HG03354 (cell line): ENCODE results near the gene AZIN2.

Experiments used
- ATAC-seq: cut with Tn5 transposase; IDR thresholded peaks from one replicate; pipeline ENCODE4 v1.9.1; 2021; ENCODE audit warnings: mild to moderate bottlenecking; ENCODE audit not compliant: unreplicated experiment, poor library complexity, severe bottlenecking

Gene AZIN2

DNA sequence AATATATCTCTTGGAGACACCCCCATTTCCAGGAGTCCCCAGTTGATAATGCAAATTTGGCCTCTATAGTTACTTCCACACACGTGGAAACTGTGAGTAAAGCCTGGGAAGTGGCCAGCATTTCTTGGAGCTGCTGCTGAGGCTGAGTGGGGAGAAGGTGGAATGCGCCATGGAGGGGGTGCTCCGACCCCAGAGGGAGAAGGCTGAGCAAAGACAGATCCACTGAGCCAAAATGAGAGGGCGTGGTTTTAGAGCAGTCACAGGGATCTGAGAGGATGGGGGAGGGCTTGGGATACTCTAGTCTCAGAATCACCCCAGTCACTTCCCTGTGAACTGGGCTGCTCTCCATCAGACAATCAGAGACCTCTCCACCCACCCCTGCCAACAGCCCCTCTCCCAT, 62.2 kb downstream of the AZIN2 start:
- no peak for ATAC-seq

DNA sequence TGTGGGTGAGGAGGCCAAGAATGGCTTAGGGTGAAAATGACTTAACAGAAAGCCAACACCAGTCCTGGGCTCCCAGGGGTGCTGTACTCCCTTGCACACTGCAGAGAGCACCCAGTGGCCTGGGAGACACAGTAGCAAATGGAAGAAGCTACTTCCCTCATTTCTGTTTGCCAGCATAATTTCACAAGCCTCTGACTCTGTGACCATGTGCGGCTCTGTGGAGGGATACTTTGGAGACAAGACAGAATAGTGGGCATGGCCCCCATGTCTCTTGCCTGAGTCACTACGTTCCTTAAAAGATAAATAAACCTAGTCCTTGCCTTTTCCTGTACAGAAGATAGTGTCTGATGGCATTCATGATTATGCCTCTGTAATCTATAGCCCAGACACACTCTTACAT, 62.7 kb downstream of the AZIN2 start:
- no peak for ATAC-seq

DNA sequence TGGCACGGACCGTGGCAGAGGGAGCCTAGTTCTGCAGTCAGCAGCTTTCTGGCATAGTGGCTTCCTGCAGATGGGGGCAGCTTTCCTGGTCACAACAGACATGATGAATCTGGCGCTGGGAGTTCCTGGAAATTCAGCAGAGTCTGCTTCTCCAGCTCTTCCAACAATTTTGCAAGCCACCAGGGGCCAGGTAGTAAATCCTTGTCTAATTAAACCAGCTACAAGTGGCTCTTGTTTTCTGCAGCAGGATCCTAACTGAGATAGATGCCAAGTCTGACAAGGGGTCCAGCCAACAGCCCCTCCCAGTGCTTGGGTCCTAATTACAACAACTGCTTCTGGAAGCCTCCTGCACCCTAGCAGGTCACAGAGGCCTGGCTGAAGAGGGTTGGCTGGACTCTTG, 65.0 kb downstream of the AZIN2 start:
- no peak for ATAC-seq

DNA sequence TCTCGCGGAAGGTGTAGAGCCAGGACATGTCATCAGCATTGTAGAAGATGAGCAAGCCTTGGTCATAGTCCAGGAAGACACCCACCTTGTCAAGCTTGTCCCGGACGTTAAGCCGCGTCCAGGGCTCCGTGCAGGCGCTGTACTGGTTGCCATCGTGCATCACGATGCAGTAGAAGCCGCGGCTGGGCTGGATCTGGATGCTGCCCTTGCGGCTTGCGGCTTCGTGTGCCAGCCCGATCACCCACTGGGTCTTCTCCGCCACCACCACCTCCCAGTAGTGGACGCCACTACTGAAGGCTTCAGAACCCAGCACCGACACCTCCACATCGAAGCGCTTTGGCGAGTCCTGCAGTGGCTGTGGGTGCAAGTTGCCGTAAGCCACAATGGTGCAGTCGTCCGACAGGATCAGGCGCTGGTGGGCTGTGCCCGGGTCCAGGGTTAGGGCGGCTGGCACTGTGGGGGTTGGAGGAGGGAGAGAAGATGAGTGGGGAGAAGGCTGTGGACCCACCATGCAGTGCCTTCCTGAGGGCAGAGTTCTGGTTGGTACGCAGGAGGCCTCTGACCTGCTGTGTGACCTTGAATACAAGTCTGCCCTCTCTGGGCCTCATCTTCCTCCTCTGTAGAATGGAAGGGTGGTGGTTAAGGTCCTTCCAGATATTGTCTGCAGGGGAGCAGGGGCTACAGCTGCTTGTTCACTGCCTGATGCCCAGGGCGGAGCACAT, 66.5 kb downstream of the AZIN2 start:
- no peak for ATAC-seq

DNA sequence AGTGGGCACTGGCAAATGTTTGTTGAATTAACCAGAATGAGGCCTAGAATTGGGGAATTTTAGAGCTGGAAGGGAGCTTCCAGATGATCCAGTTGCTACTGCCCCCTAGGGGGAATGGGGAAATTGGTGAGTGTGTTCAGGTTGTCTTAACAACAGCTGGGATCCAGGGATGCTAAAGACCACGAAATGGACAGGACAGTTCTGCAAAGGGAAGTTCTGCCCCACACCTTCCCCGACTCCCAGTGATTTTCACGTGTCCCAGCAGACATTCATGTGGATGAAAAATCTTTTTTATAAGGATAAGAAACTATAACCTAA, 67.0 kb downstream of the AZIN2 start:
- no peak for ATAC-seq

DNA sequence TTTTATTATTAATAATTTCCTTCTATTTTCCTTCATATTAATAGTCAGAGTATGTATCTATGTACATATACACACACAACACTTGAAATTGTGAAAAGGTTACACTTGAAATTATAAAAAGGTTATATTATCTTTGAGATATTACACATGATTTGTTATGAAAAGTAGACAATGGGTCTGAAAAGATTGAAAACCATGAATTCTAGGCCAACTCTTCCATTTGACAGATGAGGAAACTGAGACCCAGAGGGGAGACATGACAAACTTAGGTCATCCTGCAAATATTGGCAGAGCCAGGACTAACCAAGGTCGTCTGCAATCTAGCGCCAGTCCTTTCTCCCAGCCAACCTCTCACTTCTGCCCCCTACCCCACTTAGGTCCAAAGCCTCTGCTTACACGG, 67.7 kb downstream of the AZIN2 start:
- no peak for ATAC-seq

DNA sequence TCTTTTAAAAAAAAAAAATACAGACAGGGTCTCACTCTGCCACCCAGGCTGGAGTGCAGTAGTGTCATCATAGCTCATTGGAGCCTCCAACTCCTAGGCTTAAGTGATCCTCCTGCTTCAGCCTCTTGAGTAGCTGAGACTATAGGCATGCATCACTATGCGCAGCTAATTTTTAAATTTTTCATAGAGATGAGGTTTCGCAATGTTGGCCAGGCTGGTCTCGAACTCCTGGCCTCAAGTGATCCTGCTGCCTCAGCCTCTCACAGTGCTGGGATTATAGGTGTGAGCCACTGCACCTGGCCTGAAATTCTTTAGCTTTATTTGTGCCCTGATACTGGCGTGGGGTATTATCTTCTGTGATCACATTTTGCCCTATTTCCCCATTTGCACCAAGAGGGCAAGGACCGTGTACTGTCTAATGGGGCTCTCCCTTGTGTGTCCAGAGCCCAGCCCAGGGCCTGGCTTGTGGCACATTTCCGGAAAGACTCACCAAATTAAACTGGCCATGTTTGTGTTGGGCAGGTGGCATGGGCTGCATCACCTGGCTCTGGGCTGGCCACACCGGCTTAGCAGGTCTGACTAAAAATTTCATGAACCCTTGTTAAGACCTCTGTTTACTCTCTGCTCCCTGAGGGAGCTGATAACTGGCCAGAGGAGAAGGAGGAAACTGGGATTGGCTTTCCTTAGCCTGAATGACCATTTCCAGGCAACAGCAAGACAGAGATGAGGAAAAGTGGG, 68.7 kb downstream of the AZIN2 start:
- no peak for ATAC-seq

DNA sequence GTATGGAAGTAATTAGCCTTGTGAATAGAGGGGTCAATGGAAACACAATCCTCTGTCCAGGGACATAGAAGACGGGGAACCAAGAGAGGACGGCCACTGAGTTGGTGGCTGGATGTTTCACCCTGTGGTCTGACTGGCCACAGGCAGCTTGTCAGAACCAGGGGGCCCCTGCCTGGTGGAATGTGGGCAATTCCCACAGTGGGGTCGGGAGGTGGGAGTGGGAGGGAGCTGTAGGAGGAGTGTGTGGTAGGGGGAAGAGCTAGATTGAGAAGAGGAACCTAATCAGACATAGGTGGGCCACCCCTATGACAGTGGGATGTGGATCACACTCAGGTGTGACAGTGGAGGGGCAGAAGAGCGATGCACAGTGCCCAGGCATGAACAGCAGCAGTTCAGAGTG, 69.6 kb downstream of the AZIN2 start:
- ATAC-seq, result no peak

DNA sequence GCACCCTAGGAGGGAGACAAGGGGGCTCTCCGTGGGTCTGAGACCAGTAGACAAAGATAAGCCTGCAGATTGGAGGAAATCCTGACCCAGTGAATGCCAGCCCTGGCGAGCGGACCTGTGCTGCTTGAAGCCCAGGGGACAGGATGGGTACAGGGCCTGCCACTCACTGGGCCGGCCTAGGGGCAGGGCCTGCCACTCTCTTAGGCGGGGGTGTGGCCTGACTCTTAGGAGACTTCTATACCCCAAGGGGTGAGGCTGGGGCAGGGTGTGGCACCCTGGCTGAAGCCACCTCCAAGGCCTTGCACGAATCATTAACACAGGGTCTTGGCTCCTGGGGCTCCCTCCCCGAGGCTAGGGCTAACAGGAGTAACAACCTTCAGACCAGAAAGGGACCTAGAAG, 70.2 kb downstream of the AZIN2 start:
- ATAC-seq, result no peak

DNA sequence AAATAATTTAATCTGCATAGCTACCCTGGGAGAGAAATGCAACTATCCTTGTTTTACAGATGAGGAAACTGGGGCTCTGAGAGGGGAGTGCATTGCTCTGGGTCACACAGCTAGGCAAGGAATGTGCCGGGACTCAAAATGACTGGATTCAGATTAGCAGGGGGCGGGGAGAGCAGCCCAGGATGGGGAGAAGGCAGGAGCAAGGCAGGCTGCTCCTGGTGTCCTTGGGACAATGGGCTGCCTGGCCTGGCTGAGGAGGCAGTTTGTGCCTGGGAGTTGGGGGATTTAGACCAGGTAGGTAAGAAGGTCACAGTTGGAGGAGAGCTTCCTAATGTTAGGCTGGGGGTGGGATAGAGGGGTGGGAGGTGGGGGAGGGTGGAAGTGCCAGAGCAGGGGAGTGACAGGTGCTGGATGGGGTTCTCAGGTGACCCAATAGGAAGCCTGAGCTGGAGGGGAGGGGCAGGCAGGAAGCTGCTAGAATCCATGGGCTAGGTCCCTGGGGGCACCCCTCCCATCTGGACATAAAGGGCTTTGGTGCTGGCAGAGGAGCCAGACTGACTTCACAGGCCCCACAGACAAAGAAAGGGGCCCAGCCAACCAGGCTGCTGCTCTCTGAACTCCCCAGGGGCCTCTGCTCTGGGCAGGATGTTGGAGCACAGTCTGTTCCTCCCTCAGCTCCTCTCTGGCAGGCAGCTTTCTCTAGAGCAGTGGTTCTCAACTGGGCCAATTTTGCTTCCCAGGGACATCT, 71.9 kb downstream of the AZIN2 start:
- no peak for ATAC-seq

DNA sequence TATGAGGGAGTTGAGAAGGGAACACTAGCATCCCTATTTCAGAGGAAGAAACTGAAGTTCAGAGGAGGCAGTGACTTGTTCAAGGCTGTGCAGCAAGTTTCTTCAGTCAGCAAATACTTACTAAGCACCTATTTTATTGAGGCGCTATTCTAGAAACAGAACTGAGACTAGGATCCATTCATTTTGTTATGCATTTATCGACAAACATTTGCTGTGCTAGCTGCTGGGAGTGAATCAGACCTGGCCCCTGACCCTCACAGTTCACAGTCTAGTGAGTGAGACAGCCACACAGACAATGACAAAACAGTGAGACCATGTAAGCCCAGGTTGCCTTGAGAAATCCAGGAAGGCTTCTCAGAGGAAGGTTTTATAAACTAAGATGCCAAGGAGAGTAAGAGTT, 72.7 kb downstream of the AZIN2 start:
- ATAC-seq, result no peak

DNA sequence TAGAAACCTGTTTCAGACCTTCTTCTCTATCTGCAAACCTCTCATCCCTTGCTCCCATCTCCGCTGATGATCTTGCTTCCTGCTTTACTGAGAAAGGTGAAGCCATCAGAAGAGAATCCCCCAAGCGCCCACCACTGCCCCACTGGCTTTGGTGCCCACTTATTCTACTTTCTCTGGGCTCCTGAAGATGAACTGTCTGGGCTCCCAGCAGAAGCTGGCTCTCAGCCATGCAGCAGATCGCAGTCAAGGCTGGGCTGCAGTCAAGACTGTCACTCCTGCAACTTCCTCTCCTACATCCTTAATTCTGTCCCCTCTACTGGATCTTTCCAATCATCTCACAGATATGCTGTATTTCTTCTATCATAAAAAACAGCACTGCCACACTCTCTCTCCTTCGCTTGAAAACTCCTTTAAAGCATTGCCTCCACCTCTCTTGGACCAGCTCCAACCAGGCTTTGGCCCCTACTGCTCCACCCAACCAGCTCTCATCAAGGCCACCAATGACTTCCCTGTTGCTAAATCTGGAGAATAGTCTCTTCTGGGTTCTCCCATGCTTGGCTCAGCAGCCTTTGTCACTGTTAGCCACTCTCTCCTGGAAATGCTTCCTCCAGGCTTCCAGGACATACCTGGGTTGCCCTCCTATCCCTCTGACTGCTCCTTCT, 75.1 kb downstream of the AZIN2 start:
- no peak for ATAC-seq

DNA sequence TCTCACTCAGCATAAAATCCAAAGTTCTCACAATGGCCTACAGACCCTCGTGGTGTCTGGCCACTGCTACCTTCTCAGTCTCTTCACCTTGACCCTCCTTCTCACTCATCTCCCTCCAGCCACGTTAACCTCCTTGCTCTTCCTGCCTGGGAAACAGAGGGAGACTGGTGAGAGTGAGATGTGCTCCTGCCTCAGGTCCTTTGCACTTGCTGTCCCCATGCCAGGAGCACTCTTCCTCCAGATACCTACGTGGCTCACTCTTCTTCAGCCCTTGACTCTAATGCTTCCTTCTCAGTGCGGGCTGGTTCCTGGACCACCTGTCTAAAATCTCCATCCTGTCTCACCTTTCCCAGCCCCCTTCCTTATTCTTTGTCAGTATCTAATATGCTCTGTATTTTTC, 76.2 kb downstream of the AZIN2 start:
- ATAC-seq, result no peak

DNA sequence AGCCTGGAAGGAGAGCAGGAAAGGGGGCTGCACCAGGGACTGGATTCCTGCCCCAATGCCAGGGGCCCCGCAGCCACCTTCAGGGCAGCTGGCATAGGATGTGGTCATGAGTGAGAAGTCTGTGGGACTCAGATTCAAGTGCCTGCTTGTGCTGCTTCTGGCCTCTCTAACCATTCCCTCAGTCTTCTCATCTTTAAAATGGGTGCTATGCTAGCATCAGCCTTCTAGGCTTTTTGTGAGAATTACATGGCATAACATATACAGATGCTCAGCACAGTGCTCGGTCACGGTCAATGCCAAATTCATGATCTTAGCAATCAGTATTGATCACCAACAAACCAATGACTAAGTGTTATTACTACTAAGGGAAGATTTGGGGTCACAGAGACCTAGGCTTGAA, 77.4 kb downstream of the AZIN2 start:
- no peak for ATAC-seq

DNA sequence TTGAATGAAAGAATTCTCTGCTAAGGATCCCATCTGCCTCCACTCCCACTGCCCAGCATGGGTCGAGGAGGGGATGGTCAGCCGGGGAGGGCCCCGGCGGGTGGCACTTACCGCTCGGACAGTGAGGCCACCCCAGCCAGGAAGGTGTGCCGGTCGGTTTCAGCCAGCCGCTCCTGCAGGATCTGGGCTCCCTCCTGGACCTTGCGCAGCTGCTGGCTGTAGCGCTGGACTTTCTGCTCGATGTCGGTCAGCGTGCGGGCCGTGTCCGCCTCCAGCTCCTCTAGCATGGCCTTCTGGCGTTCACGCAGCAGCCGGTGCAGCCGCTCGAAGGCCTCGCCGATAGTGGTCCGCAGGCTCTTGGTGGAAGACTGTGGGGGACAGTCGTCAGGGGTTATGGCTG, 78.6 kb downstream of the AZIN2 start:
- no peak for ATAC-seq

DNA sequence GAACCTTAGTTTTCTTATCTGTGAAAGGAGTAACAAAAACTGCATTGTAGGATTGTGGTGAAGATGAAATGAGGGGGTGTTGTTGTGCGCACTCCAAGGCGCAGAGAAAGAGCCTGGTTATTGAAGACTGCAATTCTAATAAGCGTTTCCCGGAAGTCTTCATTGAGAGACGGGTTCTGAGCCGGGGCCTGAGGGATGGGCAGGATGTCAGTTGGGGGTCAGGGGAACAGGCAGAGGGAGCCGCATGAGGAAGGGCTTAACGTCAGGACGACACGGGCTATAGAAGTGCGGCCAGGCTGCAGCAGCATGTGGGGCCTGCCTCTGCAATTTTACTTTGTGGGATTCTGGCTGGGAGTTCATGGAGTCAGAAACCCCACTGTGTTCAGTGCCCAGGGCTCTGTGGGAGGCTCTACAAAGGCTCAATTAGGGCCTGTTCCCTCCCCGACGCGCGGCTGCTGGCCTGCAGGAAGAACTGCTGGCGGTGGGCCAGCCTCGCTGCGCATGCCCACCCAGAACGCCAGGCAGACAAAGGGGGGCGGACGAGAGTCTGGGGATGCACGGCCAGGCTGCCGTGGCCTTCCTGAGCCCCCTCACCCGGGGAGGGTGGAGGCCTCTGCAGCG, 80.2 kb downstream of the AZIN2 start:
- ATAC-seq, result no peak

DNA sequence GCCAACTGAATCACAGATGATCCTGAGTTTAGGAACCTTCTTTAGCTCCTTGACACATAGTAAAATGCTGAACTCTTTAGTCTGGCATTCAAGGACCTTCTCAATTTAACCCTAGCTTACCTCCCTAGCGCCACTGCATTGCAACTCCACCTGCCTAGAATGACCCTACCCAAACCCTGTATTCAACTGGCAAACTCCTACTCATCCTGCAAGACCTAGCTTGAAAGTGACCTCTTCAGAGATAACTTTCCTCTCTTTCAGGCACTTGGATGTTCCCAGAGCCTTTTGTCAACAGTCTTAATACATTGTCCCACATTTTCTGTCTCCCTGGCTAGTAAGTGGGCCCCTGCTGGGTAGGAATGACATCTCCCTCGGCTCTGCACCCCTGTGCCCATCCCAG, 81.2 kb downstream of the AZIN2 start:
- no peak for ATAC-seq

DNA sequence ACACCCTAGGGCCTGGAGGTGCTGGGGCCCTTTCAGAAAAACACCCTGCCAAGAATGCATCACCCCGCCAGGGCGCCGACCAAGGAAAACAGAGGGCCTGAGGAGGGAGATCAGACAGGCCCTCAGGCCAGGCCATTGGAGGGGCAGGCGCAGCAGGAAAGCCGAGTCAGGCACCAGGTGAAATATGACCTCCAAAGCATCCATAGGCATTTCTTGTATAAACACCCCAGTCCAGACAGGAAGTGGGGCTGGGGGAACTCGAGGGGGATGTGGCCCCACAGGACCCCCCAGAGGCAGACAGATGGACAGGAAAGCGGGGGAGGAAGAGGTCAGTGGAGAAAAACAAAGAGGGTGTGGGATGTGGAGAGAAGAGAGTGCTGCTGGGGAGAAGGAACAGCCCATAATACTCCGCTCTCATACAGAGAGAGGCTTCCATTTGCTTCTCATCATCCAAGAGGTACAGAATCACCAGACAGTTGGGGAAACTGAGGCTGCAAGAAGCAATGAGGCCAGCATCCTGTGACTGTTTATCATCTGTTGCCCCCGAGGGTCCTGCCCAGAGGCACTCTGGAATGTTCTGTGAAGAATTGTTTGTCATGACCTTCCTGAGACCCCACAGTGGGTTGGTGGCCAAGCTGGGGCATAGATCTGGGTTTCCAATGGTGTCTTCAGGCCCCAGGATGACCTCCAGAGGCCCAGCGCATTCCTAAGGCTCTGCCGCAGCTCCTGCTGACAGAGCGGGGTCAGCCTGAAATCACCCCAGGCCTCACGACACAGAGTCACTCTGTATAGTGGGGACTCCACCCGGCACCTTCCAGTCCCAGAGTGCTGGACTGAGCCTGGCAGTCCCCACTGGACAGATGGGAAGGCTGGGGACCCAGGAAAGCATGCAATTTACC, 82.9 kb downstream of the AZIN2 start:
- no peak for ATAC-seq

DNA sequence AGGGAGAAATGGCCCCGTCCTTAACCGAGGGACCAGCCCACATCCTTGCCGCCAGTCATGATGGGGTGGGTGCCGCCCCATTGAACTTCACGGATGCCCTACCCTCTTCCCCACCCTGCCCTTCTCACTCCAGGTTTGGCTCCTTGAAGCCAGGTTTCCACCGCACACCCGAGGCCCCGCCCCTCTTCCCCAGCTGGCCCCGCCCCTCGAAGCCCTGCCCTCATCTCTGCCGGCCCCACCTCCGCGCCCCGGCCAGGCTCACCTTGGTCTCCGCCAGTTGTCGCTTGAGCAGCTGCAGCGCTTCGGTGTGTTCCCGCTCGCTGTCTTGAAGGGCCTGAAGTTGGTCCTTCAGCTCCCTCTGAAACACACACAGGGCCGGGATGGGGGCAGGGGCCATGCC, 84.3 kb downstream of the AZIN2 start:
- no peak for ATAC-seq
